Endometrial microvascular endothelial cells (primary cell): ENCODE results near the gene RCHY1. TPM values are rescaled to one million over a fixed set of nuclear protein-coding genes. Genes with fewer than 3 reads are reported as not detected.
"Not testable (repeated sequence)": the region's sequence is repeated elsewhere in the genome, so short reads cannot be mapped to it uniquely, and the experiment has no call there.

Experiments
- in situ Hi-C: cut with HindIII; loops from 2 replicates; pipeline ENCODE4 v1.10.0; 2017; ENCODE audit warnings: low sequenced_read_pairs, low pct_unique_long_range_greater_than_20kb; ENCODE audit errors: inconsistent ontology term
- total RNA-seq: library from RNA; depleted of rRNA; stranded (reverse); fragments of >200 nt; gene quantifications from one replicate; pipeline ENCODE4 v1.2.3, GENCODE V29; 2015; ENCODE audit errors: inconsistent ontology term

Gene RCHY1
- 18.0 TPM for total RNA-seq

GRCh38 chr4:75514131-75514948 is at the start of gene RCHY1, which contains the start of gene THAP6:
RCHY1 (minus strand) TSS chr4:75514403; CDS start chr4:75514286, 117 bp downstream.
THAP6 (plus strand) TSS chr4:75514473; CDS start chr4:75515453, 980 bp downstream.
- in situ Hi-C loops = no loop called here

GRCh38 chr4:75561789-75562188 is 47.6 kb upstream of the RCHY1 start:
- in situ Hi-C loops = no loop called here

GRCh38 chr4:75557696-75558095 is 43.5 kb upstream of the RCHY1 start:
- in situ Hi-C loops = no loop called here

- in situ Hi-C loops = no loop called here
Observed at GRCh38 chr4:75555294-75556164, 41.3 kb upstream of the RCHY1 start, which contains the start of gene ODAPH. ODAPH (plus strand) TSS chr4:75556066; CDS start chr4:75556083, 17 bp downstream.

GRCh38 chr4:75552452-75552851 is 38.2 kb upstream of the RCHY1 start:
- in situ Hi-C loops = no loop called here

- in situ Hi-C loops = no loop called here
Observed at GRCh38 chr4:75549019-75549418, 34.8 kb upstream of the RCHY1 start.

- in situ Hi-C loops = no loop called here
Observed at GRCh38 chr4:75547647-75548387, 33.6 kb upstream of the RCHY1 start.

GRCh38 chr4:75545526-75545925 is 31.3 kb upstream of the RCHY1 start:
- in situ Hi-C loops = no loop called here

- in situ Hi-C loops = no loop called here
Observed at GRCh38 chr4:75544870-75545269, 30.7 kb upstream of the RCHY1 start.

- in situ Hi-C loops = not testable (repeated sequence)
Observed at GRCh38 chr4:75544220-75544619, 30.0 kb upstream of the RCHY1 start.

GRCh38 chr4:75542824-75543223 is 28.6 kb upstream of the RCHY1 start:
- in situ Hi-C loops = no loop called here

GRCh38 chr4:75537308-75537707 is 23.1 kb upstream of the RCHY1 start:
- in situ Hi-C loops = not testable (repeated sequence)

GRCh38 chr4:75533926-75534325 is 19.7 kb upstream of the RCHY1 start:
- in situ Hi-C loops = not testable (repeated sequence)

GRCh38 chr4:75533339-75533887 is 19.2 kb upstream of the RCHY1 start:
- in situ Hi-C loops = not testable (repeated sequence)

GRCh38 chr4:75531536-75532143 is 17.4 kb upstream of the RCHY1 start:
- in situ Hi-C loops = not testable (repeated sequence)

- in situ Hi-C loops = no loop called here
Observed at GRCh38 chr4:75530556-75531322, 16.5 kb upstream of the RCHY1 start.

- in situ Hi-C loops = no loop called here
Observed at GRCh38 chr4:75527482-75527881, 13.3 kb upstream of the RCHY1 start.

GRCh38 chr4:75525910-75526309 is 11.7 kb upstream of the RCHY1 start:
- in situ Hi-C loops = no loop called here
